ENCODE data around the gene PZP.

DNA sequence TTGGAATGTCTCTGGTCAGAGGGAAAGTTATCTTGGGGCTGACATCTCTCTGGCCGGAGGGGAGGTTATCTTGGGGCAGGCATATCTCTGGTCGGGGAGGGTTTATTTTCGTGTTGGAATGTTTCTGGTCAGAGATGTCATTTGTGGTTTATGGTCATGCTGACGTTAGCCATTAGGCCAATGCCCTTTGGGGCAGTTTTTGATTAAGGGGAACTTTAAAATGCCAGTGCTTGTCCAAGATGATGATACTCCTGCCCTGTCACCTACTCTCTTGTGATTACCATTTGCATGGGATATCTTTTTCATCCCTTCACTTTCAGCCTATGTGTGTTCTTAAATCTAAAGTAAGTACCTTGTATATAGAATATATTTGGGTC is 63.5 kb downstream of the PZP start:
- TF ChIP-seq, protein P1, sequence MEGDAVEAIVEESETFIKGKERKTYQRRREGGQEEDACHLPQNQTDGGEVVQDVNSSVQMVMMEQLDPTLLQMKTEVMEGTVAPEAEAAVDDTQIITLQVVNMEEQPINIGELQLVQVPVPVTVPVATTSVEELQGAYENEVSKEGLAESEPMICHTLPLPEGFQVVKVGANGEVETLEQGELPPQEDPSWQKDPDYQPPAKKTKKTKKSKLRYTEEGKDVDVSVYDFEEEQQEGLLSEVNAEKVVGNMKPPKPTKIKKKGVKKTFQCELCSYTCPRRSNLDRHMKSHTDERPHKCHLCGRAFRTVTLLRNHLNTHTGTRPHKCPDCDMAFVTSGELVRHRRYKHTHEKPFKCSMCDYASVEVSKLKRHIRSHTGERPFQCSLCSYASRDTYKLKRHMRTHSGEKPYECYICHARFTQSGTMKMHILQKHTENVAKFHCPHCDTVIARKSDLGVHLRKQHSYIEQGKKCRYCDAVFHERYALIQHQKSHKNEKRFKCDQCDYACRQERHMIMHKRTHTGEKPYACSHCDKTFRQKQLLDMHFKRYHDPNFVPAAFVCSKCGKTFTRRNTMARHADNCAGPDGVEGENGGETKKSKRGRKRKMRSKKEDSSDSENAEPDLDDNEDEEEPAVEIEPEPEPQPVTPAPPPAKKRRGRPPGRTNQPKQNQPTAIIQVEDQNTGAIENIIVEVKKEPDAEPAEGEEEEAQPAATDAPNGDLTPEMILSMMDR (IDR thresholded peaks at IDR 0.05): no peak
- no peak for TF ChIP-seq POLR2A (IDR thresholded peaks at IDR 0.05)
